T-helper 2 cell treated with Interferon-gamma antibody and Interleukin-4, amounts not matched to agents 100 ng/mL and 5 ng/mL, for 36 hours (primary cell): ENCODE measurements around the gene EWSR1. TPM values are rescaled to one million over a fixed set of nuclear protein-coding genes. Genes with fewer than 3 reads are reported as not detected.

Experiments used
- intact Hi-C: fragments of 100-400 bp; cut with micrococcal nuclease; formaldehyde crosslinking; loops from one replicate; pipeline ENCODE4 v1.15.1; 2023
- total RNA-seq: library from RNA; stranded (reverse); gene quantifications from 2 replicates; pipeline ENCODE4 v1.2.3, GENCODE V29; 2022

The EWSR1 gene
- total RNA-seq, 1 donor from 2014 or later, result 400 TPM

- intact Hi-C loops, result no loop called here
Measured at GRCh38 chr22:29302402-29302680, 34.3 kb downstream of the EWSR1 start.

GRCh38 chr22:29302681-29303465 is 34.8 kb downstream of the EWSR1 start:
- intact Hi-C loops, result no loop called here

DNA sequence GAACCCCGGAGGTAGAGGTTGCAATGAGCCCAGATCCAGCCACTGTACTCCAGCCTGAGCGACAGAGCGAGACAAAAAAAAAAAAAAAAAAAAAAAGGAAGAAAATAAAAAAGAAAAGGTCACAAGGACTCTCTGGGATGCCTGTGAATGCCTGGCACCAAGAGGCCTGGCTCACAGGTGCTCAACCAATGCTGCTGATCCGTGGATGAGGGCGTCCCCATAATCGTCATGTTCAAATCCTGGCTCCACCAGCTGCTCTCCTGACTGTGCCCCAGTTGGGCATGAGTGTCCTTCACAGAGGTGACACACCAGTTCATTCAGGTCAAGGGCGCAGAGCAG is 37.7 kb downstream of the EWSR1 start:
- intact Hi-C loops, result loop anchor here (5.0 kb wide), 1 partner anchor 39 kb away; the partner anchor contains the start of genes EWSR1 and RHBDD3

- intact Hi-C loops, result loop anchor here (5.0 kb wide), 1 partner anchor 39 kb away; the partner anchor contains the start of genes EWSR1 and RHBDD3
Measured at GRCh38 chr22:29306175-29306834, 38.2 kb downstream of the EWSR1 start, which contains the start of gene GAS2L1. GAS2L1 (plus strand) TSS chr22:29306650; CDS start chr22:29308106, 1,456 bp downstream.

- intact Hi-C loops, result loop anchor here (5.0 kb wide), 1 partner anchor 40 kb away; the partner anchor contains the start of genes EWSR1 and RHBDD3
Measured at GRCh38 chr22:29306835-29307595, 38.9 kb downstream of the EWSR1 start.

GRCh38 chr22:29307596-29308147 is 39.6 kb downstream of the EWSR1 start:
- intact Hi-C loops, result loop anchor here (5.0 kb wide), 1 partner anchor 40 kb away; the partner anchor contains the start of genes EWSR1 and RHBDD3

DNA sequence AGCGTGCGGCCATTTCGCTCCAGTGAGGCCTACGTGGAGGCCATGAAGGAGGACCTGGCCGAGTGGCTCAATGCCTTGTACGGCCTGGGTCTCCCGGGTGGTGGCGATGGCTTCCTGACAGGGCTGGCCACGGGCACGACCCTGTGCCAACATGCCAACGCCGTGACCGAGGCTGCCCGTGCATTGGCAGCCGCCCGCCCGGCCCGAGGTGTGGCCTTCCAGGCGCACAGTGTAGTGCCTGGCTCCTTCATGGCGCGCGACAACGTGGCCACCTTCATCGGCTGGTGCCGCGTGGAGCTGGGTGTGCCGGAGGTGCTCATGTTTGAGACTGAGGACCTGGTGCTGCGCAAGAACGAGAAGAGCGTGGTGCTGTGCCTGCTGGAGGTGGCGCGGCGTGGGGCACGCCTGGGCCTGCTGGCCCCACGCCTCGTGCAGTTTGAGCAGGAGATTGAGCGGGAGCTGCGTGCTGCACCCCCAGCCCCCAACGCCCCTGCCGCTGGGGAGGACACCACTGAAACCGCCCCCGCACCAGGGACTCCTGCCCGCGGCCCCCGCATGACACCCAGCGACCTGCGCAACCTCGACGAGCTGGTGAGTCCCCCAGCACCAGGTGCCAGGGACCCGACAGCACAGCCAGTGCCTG is 40.2 kb downstream of the EWSR1 start:
- intact Hi-C loops, result loop anchor here (5.0 kb wide), 1 partner anchor 41 kb away; the partner anchor contains the start of genes EWSR1 and RHBDD3

GRCh38 chr22:29308791-29309262 is 40.8 kb downstream of the EWSR1 start:
- intact Hi-C loops, result loop anchor here (5.0 kb wide), 1 partner anchor 42 kb away; the partner anchor contains the start of genes EWSR1 and RHBDD3

- intact Hi-C loops, result loop anchor here (5.0 kb wide), 1 partner anchor 42 kb away; the partner anchor contains the start of genes EWSR1 and RHBDD3
Measured at GRCh38 chr22:29309332-29310064, 41.4 kb downstream of the EWSR1 start.

- intact Hi-C loops, result no loop called here
Measured at GRCh38 chr22:29310065-29310862, 42.2 kb downstream of the EWSR1 start.

DNA sequence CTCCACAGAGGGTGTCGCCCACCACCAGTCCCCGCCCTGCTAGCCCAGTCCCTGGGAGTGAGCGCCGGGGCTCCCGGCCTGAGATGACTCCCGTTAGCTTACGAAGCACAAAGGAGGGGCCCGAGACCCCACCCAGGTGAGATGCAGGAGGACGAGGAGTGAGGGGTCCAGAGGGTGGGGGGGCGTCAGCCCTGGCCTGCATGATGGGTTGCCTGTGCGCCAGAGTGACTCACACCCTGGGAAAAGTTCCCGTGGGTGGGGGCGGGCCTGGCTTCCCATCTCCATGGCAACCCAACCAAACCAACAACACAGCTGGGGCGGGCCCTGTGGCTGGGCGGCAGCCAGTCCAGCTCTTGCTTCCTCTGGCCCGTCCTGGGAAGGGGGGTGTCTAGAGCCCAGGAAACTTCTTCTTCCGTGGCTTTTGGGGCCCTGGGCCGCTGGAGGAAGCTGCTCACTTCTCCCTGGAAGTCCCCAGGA is 42.8 kb downstream of the EWSR1 start:
- intact Hi-C loops, result no loop called here

- intact Hi-C loops, result no loop called here
Measured at GRCh38 chr22:29311464-29312217, 43.6 kb downstream of the EWSR1 start.

GRCh38 chr22:29312218-29313125 is 44.4 kb downstream of the EWSR1 start:
- intact Hi-C loops, result no loop called here

GRCh38 chr22:29313126-29313575 is 45.1 kb downstream of the EWSR1 start:
- intact Hi-C loops, result no loop called here

- intact Hi-C loops, result no loop called here
Measured at GRCh38 chr22:29313576-29314466, 45.8 kb downstream of the EWSR1 start.
